Left renal cortex interstitium (tissue), 4 donors: ENCODE measurements around the gene BRIP1. TPM values are rescaled to one million over a fixed set of nuclear protein-coding genes. Genes with fewer than 3 reads are reported as not detected.
"Not testable (repeated sequence)": the region's sequence is repeated elsewhere in the genome, so short reads cannot be mapped to it uniquely, and the experiment has no call there.

Experiments
- DNase-seq, 4 donors: peaks; one replicate each; pipeline ENCODE4 v3.0.0-alpha.2; 2013; ENCODE audit warnings: low read depth in 4 of 4, low spot score in 2 of 4, missing footprints in 1 of 4
- polyA plus RNA-seq, 4 donors: library from polyadenylated mRNA; unstranded; fragments of 120-200 nt; gene quantifications; one replicate each; pipeline ENCODE4 v1.2.1, GENCODE V29; 2013; ENCODE audit not compliant: insufficient read length in 4 of 4

Gene BRIP1
- polyA plus RNA-seq, 4 donors: 8.4 to 11.8 (median 11.0) TPM

DNA sequence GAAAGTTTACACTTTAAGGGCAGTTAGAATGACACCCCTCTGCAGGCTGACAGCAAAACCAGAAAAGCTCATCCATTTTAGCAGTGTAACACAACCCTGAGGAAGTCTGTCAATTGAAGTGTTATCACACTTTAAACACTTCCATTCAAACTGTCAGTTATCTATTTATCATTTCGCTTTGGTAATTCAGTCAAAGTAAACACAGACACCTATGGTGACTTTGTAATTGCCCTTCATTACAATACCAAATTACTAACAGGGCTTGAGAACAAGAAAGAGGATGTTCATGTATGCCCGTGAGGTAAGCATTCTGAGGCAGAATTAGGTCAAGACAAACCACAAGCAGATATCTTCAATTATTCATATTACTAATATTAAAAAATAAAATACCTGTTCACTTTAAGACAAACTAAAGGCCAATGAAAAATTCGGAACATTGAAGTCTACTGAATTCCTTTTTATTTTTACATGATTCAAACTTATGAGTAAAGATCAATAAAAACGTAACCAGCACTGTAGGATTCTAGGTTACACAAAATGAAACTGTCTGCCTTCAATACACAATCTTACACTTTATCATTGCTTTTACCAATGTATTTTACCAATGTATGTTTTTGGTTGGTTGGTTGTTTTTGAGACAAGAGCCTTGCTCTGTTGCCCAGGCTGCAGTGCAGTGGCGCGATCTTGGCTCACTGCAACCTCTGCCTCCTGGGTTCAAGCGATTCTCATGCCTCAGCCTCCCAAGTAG, 57.1 kb downstream of the BRIP1 start:
- no peak for DNase-seq

GRCh38 chr17:61805399-61805798, 57.9 kb downstream of the BRIP1 start:
- no peak for DNase-seq

DNA sequence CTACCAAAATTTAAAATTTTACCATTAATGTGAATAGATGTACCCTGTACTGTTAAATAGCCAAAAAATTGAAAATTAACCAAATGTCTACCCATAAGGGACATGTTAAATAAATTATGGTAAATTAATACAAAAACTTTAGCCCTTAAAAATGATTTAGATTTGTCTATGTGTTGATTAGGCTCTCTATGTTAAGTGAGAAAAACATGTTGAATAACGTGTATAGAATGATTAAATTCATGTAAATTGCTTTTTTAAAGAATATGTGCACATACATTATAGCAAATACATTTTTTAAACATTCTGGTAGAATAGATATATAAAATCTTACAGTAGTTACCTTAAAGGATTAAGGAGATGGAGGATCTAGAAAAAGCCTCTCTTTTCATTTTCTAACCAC, 59.5 kb downstream of the BRIP1 start:
- DNase-seq: no peak

GRCh38 chr17:61803216-61803615, 60.1 kb downstream of the BRIP1 start:
- no peak for DNase-seq

DNA sequence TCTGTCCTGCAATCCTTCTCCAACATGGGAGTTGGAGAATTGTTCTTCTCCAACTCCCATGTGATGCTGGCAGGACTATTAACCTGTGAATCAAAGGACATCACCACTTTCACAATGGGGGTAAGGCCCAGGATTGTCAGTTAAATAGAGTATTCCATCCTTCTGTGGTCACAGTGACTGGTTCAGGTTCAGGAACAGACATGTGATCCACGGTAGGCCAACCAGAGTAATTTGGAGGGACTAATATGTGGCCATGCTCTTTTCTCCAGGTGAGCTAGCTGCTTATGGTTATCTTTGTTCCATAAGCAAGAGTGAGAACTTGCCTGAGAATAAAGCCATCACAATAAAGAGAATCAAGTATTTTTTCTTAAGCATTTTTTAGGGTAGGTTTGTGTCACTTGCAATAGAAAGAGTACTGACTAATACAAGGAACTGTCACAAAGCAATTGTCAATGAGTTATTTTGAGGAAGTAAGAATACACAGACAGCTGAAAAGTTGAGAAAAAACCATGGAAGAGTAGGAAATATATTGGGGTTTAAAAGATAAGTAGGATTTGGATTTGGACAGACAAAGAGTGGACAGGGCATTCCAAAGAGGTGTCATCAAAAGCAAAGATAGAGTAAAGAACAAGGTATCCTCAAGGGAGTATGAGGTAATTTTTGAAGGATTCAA, 63.4 kb downstream of the BRIP1 start:
- no peak for DNase-seq

DNA sequence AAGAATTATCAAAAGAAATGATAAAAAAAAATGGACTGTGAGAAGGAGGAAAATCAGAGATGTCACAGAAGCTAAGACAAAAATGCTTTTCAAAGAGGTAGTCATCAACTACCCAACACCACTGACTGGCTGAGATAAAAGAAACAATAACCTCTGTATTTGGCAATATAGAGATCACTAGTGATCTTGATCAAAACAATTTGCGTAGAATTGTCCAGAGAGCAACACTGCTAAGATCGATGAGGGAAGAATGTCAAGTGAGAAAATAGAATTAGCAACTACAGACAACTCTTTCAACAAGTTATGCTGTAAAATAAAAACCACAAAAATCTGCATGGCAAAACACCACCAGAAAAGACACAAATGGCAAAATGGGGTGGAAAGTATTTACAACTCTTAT, 66.0 kb downstream of the BRIP1 start:
- DNase-seq: no peak

GRCh38 chr17:61795546-61795945, 67.8 kb downstream of the BRIP1 start:
- DNase-seq: no peak

GRCh38 chr17:61794792-61795191, 68.5 kb downstream of the BRIP1 start:
- no peak for DNase-seq

DNA sequence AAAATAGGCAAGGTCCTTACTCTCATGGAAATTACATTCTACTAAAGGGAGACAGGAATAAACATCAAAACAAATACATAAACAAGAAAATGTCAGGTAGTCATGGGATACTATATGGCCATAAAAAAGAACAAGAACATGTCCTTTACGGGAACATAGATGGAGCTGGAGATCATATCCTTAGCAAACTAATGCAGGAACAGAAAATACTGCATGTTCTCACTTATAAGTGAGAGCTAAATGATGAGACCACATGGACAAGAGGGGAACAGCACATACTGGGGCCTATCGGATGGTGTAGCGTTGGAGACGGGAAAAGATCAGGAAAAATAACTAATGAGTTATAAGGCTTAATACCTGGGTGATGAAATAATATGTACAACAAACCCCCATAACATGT, 69.1 kb downstream of the BRIP1 start:
- DNase-seq: no peak

GRCh38 chr17:61793565-61793964, 69.8 kb downstream of the BRIP1 start:
- no peak for DNase-seq

- no peak for DNase-seq
These were observed 73.5 kb downstream of the BRIP1 start for GRCh38 chr17:61789872-61790271.

GRCh38 chr17:61786088-61786487, 77.2 kb downstream of the BRIP1 start:
- no peak for DNase-seq

DNA sequence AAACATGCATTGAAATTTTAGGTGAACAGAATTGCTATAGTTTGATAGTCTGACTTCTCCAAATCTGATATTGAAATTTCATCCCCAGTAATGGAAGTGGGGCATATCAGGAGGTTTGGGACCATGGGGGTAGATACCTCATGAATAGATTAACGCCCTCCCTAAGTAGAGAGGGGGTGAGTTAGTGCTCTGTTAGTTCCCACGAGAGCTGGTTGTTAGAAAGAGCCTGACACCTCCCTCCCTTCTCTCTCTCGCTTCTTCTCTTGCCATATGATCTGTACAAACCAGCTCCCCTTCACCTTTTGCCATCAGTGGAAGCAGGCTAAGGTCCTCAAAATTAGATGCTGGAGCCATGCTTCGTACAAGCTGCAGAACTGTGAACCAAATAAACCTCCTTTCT, 78.8 kb downstream of the BRIP1 start:
- no peak for DNase-seq

DNA sequence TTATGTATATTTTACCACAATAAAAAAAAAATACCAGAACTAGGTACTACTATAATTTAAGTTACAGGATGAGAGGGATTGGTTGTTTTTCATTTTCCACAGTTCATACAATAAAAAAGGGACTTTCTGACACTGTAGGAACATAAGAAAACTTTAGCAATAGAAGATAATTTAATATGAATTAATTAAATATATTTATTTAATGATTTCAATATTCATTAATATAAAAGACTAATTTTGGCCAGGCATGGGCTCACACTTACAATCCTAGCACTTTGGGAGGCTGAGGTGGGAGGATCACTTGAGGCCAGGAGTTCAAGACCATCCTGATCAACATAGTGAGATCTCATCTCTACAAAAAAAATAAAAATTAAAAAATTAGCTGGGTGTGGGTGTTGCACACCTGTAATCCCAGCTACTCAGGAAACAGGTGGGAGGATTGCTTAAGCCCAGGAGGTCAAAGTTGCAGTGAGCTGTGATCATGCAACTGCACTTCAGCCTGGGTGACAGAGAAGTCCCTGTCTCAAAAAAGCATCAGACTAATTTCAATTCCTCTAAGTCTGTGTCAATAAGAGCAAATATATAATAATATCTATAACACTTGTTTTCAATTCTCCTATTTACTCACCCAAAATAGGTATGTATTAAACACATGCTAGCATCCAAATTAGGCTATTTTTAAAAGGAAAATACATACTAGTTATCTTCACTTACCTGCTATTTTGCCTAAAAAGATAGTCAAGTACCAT, 79.6 kb downstream of the BRIP1 start:
- no peak for DNase-seq

DNA sequence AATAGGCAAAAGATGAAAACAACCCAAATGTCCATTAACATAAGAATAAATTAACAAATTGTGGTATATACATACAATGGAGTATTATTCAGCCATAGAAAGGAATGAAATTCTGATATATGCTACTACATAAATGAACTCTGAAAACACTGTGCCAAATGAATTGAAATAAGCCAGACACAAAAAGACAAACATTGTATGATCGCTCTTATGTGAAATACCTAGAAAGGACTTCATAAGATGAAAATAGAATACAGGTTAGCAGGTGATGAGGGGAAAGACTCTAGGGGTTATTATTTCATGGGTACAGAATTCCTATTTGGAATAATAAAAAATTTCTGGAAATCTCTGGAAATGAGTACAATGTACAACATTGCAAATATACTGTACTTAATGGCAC, 80.2 kb downstream of the BRIP1 start:
- DNase-seq: no peak

- no peak for DNase-seq
These were observed 80.6 kb downstream of the BRIP1 start for GRCh38 chr17:61782683-61783082.

GRCh38 chr17:61775364-61775763, 88.0 kb downstream of the BRIP1 start:
- no peak for DNase-seq

DNA sequence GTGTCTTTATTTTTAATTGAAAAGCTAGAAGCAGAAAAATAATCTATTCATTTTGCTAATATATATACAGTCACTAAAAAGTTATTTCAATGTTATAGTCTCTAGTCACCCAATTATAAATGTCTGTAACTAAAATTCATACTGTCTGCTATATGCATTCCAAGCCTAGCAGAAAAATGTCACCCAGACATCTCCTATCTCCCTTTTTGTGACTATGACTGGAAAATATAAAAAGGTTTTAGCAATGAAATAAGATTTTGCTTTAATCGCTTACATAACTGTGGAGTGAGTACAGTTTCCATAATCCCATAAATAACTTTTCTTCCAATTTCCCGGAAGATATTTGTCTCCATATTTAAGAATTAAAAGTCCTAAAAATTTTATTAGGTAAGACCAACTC, 88.6 kb downstream of the BRIP1 start:
- DNase-seq: no peak

DNA sequence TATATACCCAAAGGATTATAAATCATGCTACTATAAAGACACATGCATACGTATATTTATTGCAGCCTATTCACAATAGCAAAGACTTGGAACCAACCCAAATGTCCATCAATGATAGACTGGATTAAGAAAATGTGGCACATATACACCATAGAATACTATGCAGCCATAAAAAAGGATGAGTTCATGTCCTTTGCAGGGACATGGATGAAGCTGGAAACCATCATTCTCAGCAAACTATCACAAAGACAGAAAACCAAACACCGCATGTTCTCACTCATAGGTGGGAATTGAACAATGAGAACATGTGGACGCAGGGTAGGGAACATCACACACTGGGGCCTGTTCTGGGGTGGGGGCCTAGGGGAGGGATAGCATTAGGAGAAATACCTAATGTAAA, 89.2 kb downstream of the BRIP1 start:
- not testable (repeated sequence) for DNase-seq

DNA sequence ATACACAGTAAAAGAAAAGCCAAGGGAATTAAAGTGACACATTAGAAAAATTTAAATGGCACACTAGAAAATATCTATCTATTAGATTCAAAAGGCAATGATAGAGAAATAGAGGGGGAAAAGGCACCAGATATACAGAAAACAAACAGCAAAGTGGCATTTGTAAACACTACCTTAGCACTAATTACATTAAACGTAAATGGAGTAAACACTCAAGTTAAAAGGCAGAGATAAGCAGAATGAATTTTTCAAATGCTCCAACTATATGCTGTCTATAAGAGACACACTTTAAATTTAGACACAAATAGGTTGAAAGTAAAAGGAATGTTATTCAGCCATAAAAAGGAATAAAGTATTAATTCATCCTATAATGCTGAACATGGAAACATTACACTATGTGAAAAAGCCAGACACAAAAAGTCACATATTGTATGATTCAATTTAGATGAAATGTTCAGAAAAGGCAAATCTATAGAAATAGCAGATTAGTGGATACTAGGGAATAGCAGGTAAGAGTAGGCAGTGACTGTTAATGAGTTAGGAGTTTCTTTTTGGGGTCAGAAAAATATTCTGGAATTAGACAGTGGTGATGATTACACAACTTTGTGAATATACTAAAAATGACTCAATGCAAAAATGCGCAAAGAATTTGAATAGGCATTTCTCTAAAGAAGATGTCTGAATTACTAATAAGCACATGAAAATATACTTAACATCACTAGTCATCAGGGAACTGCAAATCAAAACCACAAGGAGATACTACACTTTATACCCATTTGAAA, 92.4 kb downstream of the BRIP1 start:
- no peak for DNase-seq

- DNase-seq: no peak
These were observed 93.3 kb downstream of the BRIP1 start for GRCh38 chr17:61770043-61770442.
